Heart left ventricle (tissue), 16 donors: ENCODE measurements around the gene SSBP3. TPM values are rescaled to one million over a fixed set of nuclear protein-coding genes. Genes with fewer than 3 reads are reported as not detected.

Experiments
- ATAC-seq, 4 donors: fragments of 200-7000 bp; cut with Tn5 transposase; one replicate each; pipeline ENCODE4 v1.9.1; 2020 to 2022; ENCODE audit warnings: moderate library complexity in 4 of 4, mild to moderate bottlenecking in 3 of 4, moderate number of reproducible peaks in 1 of 4
- DNase-seq, 5 donors: peaks; one replicate each; pipeline ENCODE4 v3.0.0-alpha.2; 2020
- H3K27ac ChIP-seq, 12 donors: fragments of 200-600 bp; sonication (generic) in 4 of 12; one replicate each; pipeline versions ENCODE4 v1.5.0 to v1.8.0; 2016 to 2022; ENCODE audit warnings: mild to moderate bottlenecking in 2 of 12
- H3K27me3 ChIP-seq, 9 donors: fragments of 200-600 bp; sonication (generic) in 2 of 9; one replicate each; pipeline versions ENCODE4 v1.5.1 to v1.8.0; 2016 to 2022; ENCODE audit warnings: mild to moderate bottlenecking in 3 of 9
- H3K36me3 ChIP-seq, 9 donors: fragments of 200-600 bp; sonication (generic) in 2 of 9; one replicate each; pipeline versions ENCODE4 v1.5.0 to v1.8.0; 2018 to 2022; ENCODE audit warnings: mild to moderate bottlenecking in 2 of 9
- H3K4me1 ChIP-seq, 12 donors: fragments of 200-600 bp; sonication (generic) in 4 of 12; one replicate each; pipeline versions ENCODE4 v1.5.0 to v1.8.0; 2016 to 2022; ENCODE audit warnings: mild to moderate bottlenecking in 3 of 12
- H3K4me3 ChIP-seq, 12 donors: fragments of 200-600 bp; sonication (generic) in 4 of 12; one replicate each; pipeline versions ENCODE4 v1.5.0 to v1.8.0; 2017 to 2022; ENCODE audit warnings: mild to moderate bottlenecking in 9 of 12, moderate library complexity in 4 of 12
- H3K9me3 ChIP-seq, 12 donors: fragments of 200-600 bp; sonication (generic) in 4 of 12; one replicate each; pipeline versions ENCODE4 v1.5.0 to v1.8.0; 2016 to 2022; ENCODE audit warnings: mild to moderate bottlenecking in 1 of 12
- CTCF ChIP-seq, 12 donors: fragments of 200-600 bp; sonication (generic) in 4 of 12; IDR thresholded peaks; one replicate each; pipeline versions ENCODE4 v1.5.0 to v1.8.0; 2018 to 2022; ENCODE audit warnings: antibody characterized with exemption in 12 of 12, mild to moderate bottlenecking in 5 of 12
- POLR2A ChIP-seq, 2 donors: fragments of 450-650 bp; IDR thresholded peaks; one replicate each; pipeline ENCODE4 v1.6.1; 2017; ENCODE audit warnings: antibody characterized with exemption in 2 of 2, mild to moderate bottlenecking in 2 of 2, moderate library complexity in 2 of 2
- WGBS, 4 donors: extraction: QIAGEN DNeasy Blood & Tissue Kit in 2 of 4; methylation state at CpG; one replicate each; pipeline versions ENCODE4 v1.1.5 to v1.1.7; 2013 to 2018; 5-methylcytosine and 5-hydroxymethylcytosine counted together
- intact Hi-C, 10 donors: fragments of 100-400 bp; cut with DNase I; formaldehyde crosslinking; loops; one replicate each; pipeline versions ENCODE4 v1.11.1 to v1.14.2; 2022
- polyA plus RNA-seq, 2 donors: library from polyadenylated mRNA; stranded (reverse); fragments of 200-250 nt; gene quantifications; one replicate each; pipeline ENCODE4 v1.2.3, GENCODE V29; 2013
- total RNA-seq, 9 donors: library from RNA; depleted of rRNA in 2 of 9; stranded (reverse); fragments of >200 nt in 2 of 9; fragmentation: NEBNext Ultra II Directional in 3 of 9; extraction: Animal tissue kit (Norgen Biotek cat#: 25700) in 3 of 9; gene quantifications; one replicate each; pipeline versions ENCODE4 v1.1.0 to v1.2.4, GENCODE V29; 2016 to 2023
- donor health status: ischemic (EF 13 %, LVEDD 7.1; RV severe dilation, severe dysfunction).
- donor health status: healthy with polysubstance abuse.
- donor health status: DM: no; HTN: yes; CAD: no.
- donor health status: DM: no; HTN: no; CAD: no.
- donor health status: ischemic (EF 25% LVEDD 6.9; RV normal size, moderate dysfunction).
- donor health status: ischemic (EF 25% LVEDD 5.7; RV mildly dilated, moderate dysfunction).
- donor health status: healthy.
- donor health status: DM: yes; HTN: yes; CAD: no.
- donor health status: ischemic (EF 35%, LVEDD 5.7; RV mildly dilated, moderate dysfunction).
- donor health status: nonischemic (EF 11% LVEDD 7.7; RV severe dilation, severe dysfunction).
- donor health status: DM: yes; HTN: yes; CAD: no.
- donor health status: PGD.
- donor health status: ischemic (EF 29% LVEDD 5.4; RV normal size, mild dysfunction).
- donor health status: nonischemic (EF 23%, LVEDD 6.1; RV moderate dilation, normal function).

SSBP3 gene
- total and polyA plus RNA-seq, 11 donors: 20.8 to 61.8 (median 48.1) TPM

- peaks cover 0 to 97% (median 79%) of the 10 kb centered on the region in 12 donors for H3K4me1 ChIP-seq
- no peaks in the 10 kb centered on the region for H3K9me3 ChIP-seq
- 31 to 38% (median 35%) methylated on average over 8 of the region's 8 CpGs for WGBS, 4 donors
- no peak overlapping the region for H3K4me3 ChIP-seq
- DNase-seq (peak in 1 of 5 donors; percentile 21), ATAC-seq (peak in 3 of 4 donors; percentile 4 to 13 (median 6))
- H3K27ac ChIP-seq: peak overlapping the region in 4 of 12 donors; percentile 7 to 85 (median 62)
- H3K27me3 ChIP-seq: no peaks in the 10 kb centered on the region
- intact Hi-C loops: no loop called here
- no peaks in the 10 kb centered on the region for H3K36me3 ChIP-seq
- no peak for TF ChIP-seq CTCF (IDR thresholded peaks at IDR 0.05)
- no peak for TF ChIP-seq POLR2A (IDR thresholded peaks at IDR 0.05)
Measured at GRCh38 chr1:54374766-54375165, 31.4 kb downstream of the SSBP3 start.

- H3K36me3 ChIP-seq: no peaks in the 10 kb centered on the region
- WGBS, 4 donors: 69 to 81% (median 70%) methylated on average over 8 of the region's 8 CpGs
- H3K9me3 ChIP-seq: no peaks in the 10 kb centered on the region
- intact Hi-C loops: no loop called here
- H3K4me1 ChIP-seq: peaks cover 0 to 81% (median 61%) of the 10 kb centered on the region in 12 donors
- H3K27me3 ChIP-seq: no peaks in the 10 kb centered on the region
- no peak for ATAC-seq
- H3K4me3 ChIP-seq: no peak overlapping the region
- H3K27ac ChIP-seq: no peak overlapping the region
- TF ChIP-seq POLR2A (IDR thresholded peaks at IDR 0.05) (no peak), CTCF (IDR thresholded peaks at IDR 0.05) (no peak)
- peak in 1 of 5 donors; percentile 37 for DNase-seq
Measured at GRCh38 chr1:54372978-54373377, 33.2 kb downstream of the SSBP3 start.

- Histone ChIP-seq H3K4me1 (peaks cover 0 to 79% (median 54%) of the 10 kb centered on the region in 12 donors), H3K27ac (no peak overlapping the region), H3K36me3 (no peaks in the 10 kb centered on the region), H3K9me3 (no peaks in the 10 kb centered on the region), H3K27me3 (no peaks in the 10 kb centered on the region), H3K4me3 (no peak overlapping the region)
- 46 to 62% (median 52%) methylated on average over 4 of the region's 4 CpGs for WGBS, 4 donors
- intact Hi-C loops: no loop called here
- peak in 1 of 5 donors; percentile 18 for DNase-seq
- TF ChIP-seq POLR2A (IDR thresholded peaks at IDR 0.05) (no peak), CTCF (IDR thresholded peaks at IDR 0.05) (no peak)
- no peak for ATAC-seq
Measured at GRCh38 chr1:54371942-54372275, 34.3 kb downstream of the SSBP3 start.

DNA sequence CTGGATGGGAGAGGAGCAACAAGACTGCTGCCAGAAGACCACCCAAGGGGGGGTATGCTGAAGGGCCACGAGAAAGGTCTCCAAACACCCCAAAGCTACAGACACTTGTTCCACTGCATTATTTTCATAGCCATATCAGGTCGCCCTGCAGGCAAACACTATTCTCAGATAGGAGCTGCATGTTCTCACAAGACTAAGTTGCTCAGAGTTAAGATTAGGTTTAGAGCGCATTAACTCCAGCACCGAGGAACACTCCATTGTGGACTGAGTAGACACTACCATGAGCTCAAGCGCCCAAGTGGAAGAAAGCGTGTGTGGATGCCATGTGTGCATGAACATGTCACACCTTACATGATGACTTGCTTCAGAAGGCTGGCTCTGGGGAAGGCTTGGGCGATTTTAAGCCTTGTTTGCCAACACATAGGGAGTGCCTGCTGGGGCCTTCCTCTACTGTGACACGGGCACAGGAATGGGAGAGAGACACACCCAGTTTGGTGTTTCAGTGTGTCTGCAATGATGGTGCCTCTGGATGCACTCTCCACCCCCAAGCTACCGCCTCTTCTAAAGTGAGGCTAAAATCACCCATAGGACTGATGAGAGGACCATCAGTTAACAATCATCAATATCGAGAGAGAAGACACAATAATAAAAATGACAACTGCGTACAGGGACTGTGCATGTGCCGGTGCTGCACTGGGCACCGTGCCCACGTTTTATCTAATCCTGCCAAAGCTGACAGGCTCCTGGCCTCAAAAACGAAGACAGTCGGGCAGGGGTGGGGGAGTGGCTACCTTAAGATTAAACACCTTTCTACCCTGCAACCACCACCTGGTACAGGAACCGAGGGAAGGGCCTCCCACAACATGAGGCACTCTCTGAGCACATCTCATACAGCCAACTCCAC lies 34.9 kb downstream of the SSBP3 start:
- H3K27me3 ChIP-seq: no peaks in the 10 kb centered on the region
- no peak overlapping the region for H3K4me3 ChIP-seq
- no peaks in the 10 kb centered on the region for H3K9me3 ChIP-seq
- DNase-seq (peak in 1 of 5 donors; percentile 47), ATAC-seq (peak in 3 of 4 donors; percentile 13 to 38 (median 30))
- H3K27ac ChIP-seq: peak overlapping the region in 6 of 12 donors; percentile 12 to 43 (median 28)
- intact Hi-C loops: no loop called here
- peaks cover 0 to 79% (median 54%) of the 10 kb centered on the region in 12 donors for H3K4me1 ChIP-seq
- no peaks in the 10 kb centered on the region for H3K36me3 ChIP-seq
- no peak for TF ChIP-seq POLR2A (IDR thresholded peaks at IDR 0.05)
- 52 to 70% (median 57%) methylated on average over 17 of the region's 17 CpGs for WGBS, 4 donors
